AG09319 (cell line): ENCODE results near the gene PDGFC.

Source experiments
- DNase-seq: peaks from one replicate; pipeline ENCODE4 v3.0.0-alpha.2; 2010; ENCODE audit warnings: low read depth; ENCODE audit errors: extremely low read depth
- TF ChIP-seq, protein P1 (sequence below): IDR thresholded peaks from 2 replicates; pipeline ENCODE4 v1.5.1; 2011; ENCODE audit warnings: low read depth, mild to moderate bottlenecking, inconsistent platforms, low read length, moderate library complexity

PDGFC gene

GRCh38 chr4:156957556-156957955 is 14.0 kb downstream of the PDGFC start:
- TF ChIP-seq, protein P1, sequence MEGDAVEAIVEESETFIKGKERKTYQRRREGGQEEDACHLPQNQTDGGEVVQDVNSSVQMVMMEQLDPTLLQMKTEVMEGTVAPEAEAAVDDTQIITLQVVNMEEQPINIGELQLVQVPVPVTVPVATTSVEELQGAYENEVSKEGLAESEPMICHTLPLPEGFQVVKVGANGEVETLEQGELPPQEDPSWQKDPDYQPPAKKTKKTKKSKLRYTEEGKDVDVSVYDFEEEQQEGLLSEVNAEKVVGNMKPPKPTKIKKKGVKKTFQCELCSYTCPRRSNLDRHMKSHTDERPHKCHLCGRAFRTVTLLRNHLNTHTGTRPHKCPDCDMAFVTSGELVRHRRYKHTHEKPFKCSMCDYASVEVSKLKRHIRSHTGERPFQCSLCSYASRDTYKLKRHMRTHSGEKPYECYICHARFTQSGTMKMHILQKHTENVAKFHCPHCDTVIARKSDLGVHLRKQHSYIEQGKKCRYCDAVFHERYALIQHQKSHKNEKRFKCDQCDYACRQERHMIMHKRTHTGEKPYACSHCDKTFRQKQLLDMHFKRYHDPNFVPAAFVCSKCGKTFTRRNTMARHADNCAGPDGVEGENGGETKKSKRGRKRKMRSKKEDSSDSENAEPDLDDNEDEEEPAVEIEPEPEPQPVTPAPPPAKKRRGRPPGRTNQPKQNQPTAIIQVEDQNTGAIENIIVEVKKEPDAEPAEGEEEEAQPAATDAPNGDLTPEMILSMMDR = no peak
- no peak for DNase-seq

DNA sequence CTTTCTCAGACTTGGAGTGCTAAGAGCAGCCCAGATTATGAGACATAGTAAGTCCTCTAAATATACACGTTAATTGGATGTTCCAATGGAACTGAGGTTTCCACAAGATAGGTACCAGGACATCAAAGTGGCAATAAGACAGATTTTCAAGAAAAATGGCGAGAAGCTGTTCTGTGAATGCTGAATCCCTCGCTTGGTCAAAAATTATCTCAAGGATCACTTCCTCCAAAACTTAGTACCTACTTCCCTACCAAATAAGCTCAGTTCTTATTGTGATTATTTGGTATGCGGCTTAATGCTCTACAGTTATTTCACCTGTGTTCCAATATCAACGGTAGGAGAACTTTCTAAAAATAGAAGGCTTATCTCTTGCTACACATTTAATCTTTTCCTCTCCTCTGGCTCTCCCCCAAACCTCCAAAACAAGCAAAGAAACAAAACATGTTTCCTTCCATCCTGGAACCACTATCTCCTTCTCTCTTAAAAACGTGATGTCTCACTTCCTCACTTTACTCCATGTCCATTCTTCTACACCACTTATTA is 14.7 kb downstream of the PDGFC start:
- no peak for DNase-seq
- TF ChIP-seq, protein P1 = no peak

- no peak for DNase-seq
- TF ChIP-seq, protein P1 = no peak
These were observed 15.2 kb downstream of the PDGFC start for GRCh38 chr4:156956359-156956758.

DNA sequence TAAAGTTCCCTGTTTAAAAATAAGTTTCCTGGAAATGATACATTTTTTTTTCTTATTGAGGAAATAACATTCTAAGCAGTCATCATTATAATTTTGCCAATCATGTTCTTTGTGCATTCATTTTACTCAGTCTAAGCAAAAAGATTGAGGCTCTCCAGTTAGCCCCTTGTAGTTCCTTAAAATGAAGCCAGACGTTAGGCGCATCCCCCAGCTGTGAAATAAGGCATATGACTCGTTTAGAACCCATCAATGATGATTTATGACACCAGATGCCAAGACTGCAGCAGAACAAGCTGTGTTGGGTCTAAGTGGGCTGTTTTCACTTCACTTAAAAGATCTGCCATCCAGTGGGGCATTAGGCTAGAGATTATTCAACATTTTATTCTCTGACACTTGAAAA is 17.0 kb downstream of the PDGFC start:
- no peak for DNase-seq
- TF ChIP-seq, protein P1 = no peak

GRCh38 chr4:156953951-156954350 is 17.6 kb downstream of the PDGFC start:
- DNase-seq = no peak
- TF ChIP-seq, protein P1 = no peak

DNA sequence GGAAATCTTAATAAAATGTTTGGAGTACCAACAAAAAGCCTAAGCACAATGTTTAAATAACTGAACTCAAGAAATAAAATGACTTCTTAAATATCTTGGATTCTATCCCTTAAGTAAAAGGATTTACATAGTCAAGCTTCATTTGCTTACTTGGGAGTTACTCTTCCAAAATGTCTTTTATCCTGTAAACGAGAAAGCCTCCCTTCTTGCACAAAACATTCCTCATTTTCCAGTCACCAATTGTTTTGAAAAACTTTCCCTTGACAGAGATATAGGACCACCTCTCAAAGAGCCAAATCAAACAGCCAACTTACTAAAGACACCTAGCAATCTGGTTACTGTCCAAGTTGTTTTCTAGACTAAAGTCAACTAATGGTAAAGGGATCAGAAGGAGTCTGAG is 18.6 kb downstream of the PDGFC start:
- no peak for DNase-seq
- TF ChIP-seq, protein P1 = no peak

DNA sequence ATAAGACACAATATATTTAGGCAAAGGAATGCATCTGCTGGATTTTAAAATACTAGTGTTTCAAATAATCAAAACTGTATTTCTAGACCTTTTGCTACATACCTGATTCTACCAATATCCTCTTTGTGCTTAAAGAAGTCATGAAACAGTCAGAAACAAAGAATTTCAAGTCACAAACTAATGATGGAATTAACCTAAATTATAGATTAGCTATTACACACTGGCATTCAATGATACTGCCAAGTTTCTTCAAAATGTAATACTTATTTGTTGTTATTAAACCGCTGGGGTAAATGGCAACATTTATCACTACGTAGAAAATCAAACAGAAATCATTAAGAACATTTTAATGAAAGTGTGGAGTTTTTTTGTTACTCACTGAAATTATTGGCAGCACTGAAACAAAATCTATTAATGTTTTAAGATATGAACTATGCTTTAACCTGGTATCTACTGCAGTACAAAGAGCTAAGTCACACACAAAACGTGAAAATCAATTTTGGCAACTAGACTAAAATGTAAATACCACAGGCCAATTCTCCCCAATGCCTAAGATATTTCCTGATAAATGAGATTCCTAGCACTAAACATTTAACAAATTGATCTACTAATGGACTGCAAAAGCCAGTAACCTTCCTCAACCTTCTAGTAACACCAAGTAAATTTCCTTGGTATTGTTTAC is 19.4 kb downstream of the PDGFC start:
- no peak for DNase-seq
- TF ChIP-seq, protein P1 = no peak
